ENCODE results near the gene CCDC73.
"Not testable (repeated sequence)": the region's sequence is repeated elsewhere in the genome, so short reads cannot be mapped to it uniquely, and the experiment has no call there.

DNA sequence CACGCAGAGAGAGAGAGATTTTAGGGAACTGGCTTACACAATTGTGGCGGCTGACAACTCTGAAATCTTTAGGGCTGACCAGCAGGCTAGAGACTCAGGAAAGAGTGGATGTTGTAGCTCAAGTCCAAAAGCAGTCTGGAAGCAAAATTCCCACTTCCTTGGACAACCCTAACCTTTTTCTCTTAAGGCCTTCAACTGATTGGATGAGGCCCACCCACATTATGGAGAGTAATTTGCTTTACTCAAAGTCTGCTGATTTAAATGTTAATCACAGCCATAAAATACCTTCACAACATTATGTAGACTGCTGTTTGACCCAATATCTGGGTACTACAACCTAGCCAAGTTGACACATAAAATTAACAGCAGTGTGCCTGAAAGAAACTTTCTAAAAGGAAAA lies 32.7 kb downstream of the CCDC73 start:
- TF ChIP-seq, protein P1, sequence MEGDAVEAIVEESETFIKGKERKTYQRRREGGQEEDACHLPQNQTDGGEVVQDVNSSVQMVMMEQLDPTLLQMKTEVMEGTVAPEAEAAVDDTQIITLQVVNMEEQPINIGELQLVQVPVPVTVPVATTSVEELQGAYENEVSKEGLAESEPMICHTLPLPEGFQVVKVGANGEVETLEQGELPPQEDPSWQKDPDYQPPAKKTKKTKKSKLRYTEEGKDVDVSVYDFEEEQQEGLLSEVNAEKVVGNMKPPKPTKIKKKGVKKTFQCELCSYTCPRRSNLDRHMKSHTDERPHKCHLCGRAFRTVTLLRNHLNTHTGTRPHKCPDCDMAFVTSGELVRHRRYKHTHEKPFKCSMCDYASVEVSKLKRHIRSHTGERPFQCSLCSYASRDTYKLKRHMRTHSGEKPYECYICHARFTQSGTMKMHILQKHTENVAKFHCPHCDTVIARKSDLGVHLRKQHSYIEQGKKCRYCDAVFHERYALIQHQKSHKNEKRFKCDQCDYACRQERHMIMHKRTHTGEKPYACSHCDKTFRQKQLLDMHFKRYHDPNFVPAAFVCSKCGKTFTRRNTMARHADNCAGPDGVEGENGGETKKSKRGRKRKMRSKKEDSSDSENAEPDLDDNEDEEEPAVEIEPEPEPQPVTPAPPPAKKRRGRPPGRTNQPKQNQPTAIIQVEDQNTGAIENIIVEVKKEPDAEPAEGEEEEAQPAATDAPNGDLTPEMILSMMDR (IDR thresholded peaks at IDR 0.05; ENCODE audit: low read depth, low read length) = not testable (repeated sequence)
- TF ChIP-seq EZH2phosphoT487 (IDR thresholded peaks at IDR 0.05; ENCODE audit: low read depth) = not testable (repeated sequence)
